GM21825 (cell line): ENCODE results near the gene TRPC6.
"Not testable (repeated sequence)": the region's sequence is repeated elsewhere in the genome, so short reads cannot be mapped to it uniquely, and the experiment has no call there.

ENCODE experiments used
- ATAC-seq: cut with Tn5 transposase; IDR thresholded peaks from one replicate; pipeline ENCODE4 v1.9.1; 2021; ENCODE audit warnings: mild to moderate bottlenecking, moderate library complexity; ENCODE audit not compliant: unreplicated experiment

Gene TRPC6

DNA sequence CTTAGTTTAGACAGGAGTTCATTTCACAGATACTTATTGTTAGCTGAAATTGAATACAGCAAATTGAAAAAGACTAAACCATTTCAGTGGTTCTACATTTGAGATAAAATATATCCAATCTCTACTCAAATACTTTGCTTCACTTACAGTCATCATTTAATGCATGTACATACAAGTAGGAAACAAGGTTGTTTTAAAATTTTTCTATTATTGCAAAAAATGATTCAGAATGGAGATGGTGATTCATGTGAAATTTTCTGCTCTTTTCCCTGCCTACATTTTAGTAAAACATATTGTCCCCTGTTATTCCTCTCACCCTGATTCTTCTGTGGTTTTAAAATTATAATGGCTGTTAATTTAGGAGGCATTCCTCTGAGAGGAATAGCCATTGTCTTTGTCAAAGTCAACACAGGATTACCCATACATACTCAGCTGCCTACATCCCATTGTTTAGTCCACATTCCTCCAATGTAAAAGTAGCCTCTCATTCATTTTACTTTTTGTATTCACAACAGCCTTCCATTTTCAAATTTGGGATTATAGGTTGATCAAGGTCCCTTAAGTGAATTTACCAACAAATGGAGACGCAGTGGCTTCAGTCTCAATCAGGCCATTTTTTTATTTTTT is 60.1 kb downstream of the TRPC6 start:
- no peak for ATAC-seq

- ATAC-seq, result no peak
Observed at GRCh38 chr11:101523193-101523592, 60.6 kb downstream of the TRPC6 start.

DNA sequence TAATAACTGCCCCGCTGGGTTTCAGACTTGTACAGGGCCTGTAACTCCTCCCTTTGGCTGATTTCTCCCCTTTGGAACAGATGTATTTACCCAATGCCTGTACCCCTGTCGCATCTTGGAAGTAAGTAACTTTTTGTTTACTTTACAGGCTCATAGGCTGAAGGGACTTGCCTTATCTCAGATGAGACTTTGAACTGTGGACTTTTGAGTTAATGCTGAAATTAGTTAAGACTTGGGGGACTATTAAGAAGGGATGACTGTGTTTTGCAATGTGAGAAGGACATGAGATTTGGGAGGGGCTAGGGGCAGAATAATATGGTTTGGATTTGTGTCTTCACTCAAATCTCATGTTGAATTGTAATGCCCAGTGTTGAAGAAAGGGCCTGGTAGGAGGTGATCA is 62.0 kb downstream of the TRPC6 start:
- ATAC-seq, result no peak

- no peak for ATAC-seq
Observed at GRCh38 chr11:101516546-101516945, 67.3 kb downstream of the TRPC6 start.

DNA sequence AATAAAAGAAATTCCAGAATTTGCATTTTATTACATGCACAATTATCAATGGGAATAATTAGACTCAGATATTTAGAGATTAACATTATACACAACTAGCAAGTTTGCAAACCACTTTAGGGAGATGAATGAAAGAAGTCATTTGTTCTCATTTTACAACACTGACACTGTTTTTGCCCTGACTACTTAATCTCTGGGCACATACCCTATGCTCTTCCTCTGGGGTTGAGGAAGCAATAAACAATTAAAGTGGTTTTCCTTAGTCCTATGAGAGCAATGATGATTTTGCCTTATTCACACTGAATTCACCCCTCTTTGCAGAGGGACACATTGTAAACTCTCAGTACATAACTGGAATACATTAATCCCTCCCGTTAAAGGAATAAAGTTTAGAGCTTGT is 72.7 kb downstream of the TRPC6 start:
- ATAC-seq, result no peak

- ATAC-seq, result no peak
Observed at GRCh38 chr11:101510591-101510990, 73.2 kb downstream of the TRPC6 start.

GRCh38 chr11:101509922-101510321 is 73.9 kb downstream of the TRPC6 start:
- ATAC-seq, result no peak

- ATAC-seq, result no peak
Observed at GRCh38 chr11:101508370-101508769, 75.4 kb downstream of the TRPC6 start.

DNA sequence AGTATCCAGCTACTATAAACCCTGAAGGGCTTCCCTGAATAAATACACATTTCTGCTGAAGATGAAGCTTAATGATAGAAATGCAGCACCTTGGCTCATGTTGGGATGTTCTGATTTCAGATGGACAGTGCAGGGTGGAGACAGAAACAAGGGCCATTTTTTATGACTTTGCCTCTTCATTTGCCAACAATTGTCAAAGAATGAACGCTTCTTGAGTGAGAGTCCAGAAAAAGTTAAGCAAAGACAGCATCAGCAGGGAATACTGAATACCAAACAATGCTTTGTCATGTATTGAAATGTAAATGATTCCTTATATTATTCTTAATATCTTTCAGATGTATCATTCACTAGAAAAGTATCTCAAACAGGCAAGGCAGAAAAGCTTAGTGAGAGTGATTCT is 84.9 kb downstream of the TRPC6 start:
- ATAC-seq, result no peak

DNA sequence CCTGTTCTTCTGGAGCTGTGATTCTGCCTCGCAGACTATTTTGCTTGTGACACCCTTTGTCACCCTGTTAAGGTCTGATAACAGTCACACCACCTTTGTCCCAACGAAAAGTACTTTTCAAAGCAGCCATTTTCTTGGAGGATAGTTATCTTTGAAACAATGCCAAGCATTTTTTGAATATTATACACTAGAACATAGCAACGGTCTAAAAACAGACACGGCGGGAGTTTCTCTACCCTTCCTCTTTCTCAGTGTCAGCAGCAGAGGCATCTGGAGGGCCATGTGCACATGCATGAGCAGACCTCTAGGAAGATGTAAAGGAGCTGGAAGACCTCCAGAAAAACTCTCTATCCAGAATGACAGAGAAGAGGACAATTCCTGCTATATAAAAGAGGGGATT is 86.5 kb downstream of the TRPC6 start:
- ATAC-seq, result no peak

GRCh38 chr11:101487775-101488174 is 96.0 kb downstream of the TRPC6 start:
- ATAC-seq, result no peak

- ATAC-seq, result no peak
Observed at GRCh38 chr11:101482556-101483124, 101.2 kb downstream of the TRPC6 start.

DNA sequence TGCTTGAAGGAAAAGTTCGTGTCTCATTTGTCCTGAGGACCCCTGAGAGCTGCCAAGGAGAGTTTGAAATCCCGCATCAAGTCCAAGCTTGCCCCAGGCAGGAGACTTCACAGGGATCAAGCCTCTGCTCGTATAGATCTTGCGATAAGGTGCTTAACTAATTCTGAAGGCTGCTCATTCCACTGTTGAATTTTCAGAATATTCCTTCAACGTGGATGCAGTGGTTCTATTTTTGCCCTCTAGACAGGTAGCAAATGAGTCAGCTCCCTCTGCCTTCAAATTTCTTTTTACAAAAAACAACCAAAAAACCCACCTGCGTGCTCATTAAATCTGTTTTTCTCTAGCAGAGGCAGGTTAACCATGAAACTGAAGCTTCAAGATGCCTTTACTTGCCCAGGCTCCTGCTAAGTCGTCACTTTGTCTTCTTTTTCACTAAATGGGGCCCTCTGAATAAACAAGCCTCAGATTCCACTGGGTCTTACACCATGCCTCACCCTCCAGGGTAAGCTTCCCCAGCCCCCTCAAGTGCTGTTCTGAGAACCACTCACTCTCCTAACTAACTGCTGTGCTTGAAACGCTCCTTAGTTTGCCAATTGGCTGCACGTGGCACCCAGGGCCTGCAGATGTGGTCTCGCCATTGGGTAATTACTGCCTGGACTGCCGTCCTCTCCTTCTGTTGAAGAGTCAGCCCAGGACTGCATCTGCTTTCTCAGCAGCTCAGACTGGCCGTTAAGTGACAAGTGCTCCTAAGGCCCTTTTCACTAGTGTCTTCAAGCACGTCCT is 105.0 kb downstream of the TRPC6 start:
- ATAC-seq, result no peak

- ATAC-seq, result no peak
Observed at GRCh38 chr11:101477926-101478325, 105.9 kb downstream of the TRPC6 start.

- ATAC-seq, result no peak
Observed at GRCh38 chr11:101476191-101476590, 107.6 kb downstream of the TRPC6 start.

GRCh38 chr11:101475699-101476098 is 108.1 kb downstream of the TRPC6 start:
- ATAC-seq, result no peak

DNA sequence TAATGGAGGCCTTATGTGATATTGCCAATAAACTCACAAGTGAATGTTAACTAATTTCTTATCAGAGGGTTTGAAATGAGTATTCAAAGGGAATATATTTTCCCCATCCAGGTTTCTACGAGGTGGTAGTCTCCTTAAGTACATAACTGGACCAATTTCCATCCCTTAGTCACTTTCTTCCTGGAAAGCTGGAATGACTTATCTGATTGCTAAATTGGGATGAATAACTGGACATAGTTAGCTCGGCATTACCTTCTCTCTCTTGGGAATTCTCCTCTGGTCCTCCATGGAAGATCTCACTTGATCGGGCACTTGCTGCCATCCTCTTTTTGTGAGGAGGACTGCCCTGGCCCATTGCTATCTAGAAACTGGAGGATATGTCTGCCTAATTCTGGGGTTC is 109.1 kb downstream of the TRPC6 start:
- no peak for ATAC-seq

DNA sequence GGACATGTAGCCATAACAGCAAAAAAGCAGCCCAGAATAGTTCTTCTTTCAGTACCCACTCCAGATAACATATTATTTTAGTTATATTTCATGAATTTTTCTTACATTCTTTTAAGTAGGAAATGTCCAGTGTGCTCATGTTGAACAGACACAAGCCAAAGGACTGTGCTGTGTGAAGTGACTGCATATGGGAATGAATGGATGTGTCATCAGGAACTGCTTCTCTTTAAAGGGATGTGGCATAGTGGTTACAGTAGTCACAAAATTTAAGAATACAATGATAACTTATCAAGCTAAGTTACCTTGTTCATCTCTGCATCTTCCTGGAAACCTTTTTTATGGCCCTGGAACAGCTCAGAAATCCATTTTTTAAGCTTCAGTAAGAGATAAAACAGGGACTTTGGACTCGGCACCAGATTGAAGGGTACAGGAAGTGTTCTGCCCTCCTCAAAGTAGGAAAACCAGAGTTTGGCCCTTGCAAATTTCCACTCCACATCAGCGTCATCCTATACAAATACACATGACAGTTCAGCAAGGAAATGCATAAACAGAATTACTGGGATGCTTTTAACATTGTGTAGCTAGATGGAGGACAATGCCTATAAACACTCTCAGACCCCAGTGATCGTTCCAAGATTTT is 112.8 kb downstream of the TRPC6 start:
- no peak for ATAC-seq

GRCh38 chr11:101470419-101470818 is 113.4 kb downstream of the TRPC6 start:
- ATAC-seq, result no peak

DNA sequence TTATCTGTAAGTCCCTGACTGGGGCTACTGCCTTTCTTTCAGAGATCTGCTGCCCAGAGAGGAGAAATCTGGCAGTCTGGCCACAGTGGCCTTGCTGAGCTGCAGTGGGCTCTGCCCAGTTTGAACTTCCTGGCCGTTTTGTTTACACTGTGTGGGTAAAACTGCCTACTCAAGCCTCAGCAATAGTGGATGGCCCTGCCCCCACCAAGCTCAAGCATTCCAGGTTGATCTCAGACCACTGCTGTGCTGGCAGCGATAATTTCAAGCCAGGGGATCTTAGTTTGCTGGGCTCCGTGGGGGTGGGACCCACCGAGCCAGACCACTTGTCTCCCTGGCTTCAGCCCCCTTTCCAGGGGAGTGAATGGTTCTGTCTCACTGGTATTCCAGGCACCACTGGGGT is 117.5 kb downstream of the TRPC6 start:
- no peak for ATAC-seq

- not testable (repeated sequence) for ATAC-seq
Observed at GRCh38 chr11:101464388-101464787, 119.4 kb downstream of the TRPC6 start.

DNA sequence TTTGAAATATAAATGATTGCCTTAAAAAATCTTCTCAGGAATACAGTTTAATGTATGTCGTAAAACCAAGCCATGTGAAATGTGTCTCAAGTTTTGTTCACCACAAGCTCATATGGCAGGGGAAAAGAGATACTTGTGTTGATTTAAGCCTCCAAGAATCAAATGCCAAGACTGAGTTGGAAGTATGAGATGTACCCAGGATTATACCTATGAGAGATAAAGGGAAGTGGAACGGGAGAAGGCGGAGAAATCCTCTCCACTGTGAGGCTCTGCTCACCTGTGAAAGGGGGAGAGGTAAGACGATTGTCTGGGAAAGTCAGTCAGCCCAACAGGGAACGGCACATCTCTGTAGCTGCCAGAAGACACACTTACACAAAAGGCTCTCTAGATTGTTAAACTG is 124.8 kb downstream of the TRPC6 start:
- no peak for ATAC-seq
